GM12865 (cell line): ENCODE data around the gene CLASRP.
A peak's percentile ranks its signal among the peaks of the same experiment; 100 is the strongest.

Experiments used
- DNase-seq: peaks from one replicate; pipeline ENCODE4 v3.0.0; 2010; ENCODE audit warnings: low read depth
- H3K4me3 ChIP-seq: 2 replicates; pipeline ENCODE4 v1.5.1; 2011; ENCODE audit warnings: mild to moderate bottlenecking, low read depth, low read length, control low read depth
- TF ChIP-seq, protein P1 (sequence below): IDR thresholded peaks from 2 replicates; pipeline ENCODE4 v1.5.1; 2011; ENCODE audit warnings: low read length, control low read depth, low read depth, inconsistent platforms; ENCODE audit not compliant: insufficient read depth; ENCODE audit errors: missing control alignments

The CLASRP gene

DNA sequence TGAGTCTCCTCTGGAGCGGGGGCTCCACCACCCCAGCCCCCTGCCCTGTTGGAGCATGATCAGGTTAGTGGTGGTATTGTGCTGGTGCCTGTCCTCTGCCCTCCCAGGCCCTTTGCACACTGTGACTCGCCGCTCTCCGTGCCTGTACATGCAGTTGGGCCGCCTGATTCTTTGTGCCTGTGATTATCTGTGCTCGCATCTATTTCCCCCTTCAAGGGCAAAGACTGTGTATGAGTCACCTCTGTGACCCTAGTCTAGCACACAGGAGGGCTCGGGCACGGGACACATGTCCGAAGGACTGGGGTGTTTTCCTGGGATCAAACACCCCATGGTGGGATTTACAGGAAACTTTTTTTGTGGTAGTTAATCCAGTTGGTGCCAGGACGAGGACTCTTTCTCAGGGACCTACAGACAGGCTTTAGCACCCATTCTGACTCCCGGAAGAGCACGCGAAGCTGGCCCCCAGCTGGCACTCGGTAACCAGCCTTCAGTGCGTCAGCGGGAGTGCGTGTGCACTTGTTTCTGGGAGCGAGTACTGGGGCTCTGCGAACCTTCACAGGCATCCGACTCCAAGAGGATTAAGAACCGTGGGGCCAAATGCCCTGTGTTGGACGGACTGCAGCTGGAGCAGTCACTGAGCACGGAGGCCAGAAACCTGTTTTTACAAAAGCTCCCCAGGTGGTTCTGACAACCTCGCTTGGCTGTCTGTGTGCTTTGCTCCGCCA, 60.8 kb downstream of the CLASRP start:
- no peak overlapping the region for H3K4me3 ChIP-seq
- DNase-seq: no peak
- TF ChIP-seq, protein P1, sequence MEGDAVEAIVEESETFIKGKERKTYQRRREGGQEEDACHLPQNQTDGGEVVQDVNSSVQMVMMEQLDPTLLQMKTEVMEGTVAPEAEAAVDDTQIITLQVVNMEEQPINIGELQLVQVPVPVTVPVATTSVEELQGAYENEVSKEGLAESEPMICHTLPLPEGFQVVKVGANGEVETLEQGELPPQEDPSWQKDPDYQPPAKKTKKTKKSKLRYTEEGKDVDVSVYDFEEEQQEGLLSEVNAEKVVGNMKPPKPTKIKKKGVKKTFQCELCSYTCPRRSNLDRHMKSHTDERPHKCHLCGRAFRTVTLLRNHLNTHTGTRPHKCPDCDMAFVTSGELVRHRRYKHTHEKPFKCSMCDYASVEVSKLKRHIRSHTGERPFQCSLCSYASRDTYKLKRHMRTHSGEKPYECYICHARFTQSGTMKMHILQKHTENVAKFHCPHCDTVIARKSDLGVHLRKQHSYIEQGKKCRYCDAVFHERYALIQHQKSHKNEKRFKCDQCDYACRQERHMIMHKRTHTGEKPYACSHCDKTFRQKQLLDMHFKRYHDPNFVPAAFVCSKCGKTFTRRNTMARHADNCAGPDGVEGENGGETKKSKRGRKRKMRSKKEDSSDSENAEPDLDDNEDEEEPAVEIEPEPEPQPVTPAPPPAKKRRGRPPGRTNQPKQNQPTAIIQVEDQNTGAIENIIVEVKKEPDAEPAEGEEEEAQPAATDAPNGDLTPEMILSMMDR: no peak

DNA sequence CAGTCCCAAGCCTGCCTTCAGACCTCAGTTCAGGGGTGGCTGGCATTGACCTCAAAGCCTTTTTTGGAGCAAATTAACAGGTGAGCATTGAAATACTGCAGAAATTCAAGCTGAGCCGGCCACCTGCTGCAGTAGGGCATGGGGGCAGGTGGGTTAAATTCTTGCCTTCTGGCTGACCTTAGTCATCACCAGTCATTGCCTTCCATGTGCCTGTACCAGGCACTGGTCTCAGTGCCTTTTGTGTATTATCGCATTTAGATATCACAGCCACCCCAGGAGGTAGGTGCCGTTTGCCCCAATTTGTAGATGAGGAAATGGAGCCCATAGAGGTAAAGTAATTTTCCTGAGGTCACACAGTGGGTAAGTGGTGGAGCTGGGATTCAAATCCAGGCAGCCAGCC, 61.4 kb downstream of the CLASRP start:
- TF ChIP-seq, protein P1: no peak
- DNase-seq: no peak

DNA sequence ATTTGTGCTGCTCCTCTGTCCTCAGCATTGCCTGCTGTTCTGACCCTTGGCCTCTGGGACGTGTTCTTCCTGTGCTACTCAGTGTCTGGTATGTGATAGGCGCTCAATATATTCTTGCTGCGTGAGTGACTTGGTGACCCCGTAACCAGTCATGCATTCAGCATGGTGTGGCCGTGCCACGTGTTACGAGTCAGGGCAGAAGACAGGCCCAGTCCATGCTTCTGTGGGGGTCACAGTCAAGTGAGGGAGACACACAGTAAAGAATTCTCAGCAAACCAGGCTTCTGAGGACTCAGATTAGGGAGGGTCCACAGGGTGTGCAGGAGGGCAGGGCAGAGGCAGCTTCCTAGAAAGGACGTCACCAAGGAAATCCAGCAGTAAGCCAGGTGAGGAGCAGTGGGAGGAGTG, 62.0 kb downstream of the CLASRP start:
- TF ChIP-seq, protein P1: no peak
- no peak for DNase-seq

More for the DNA sequence above, 61.4 kb downstream of the CLASRP start:
- H3K4me3 ChIP-seq: no peak overlapping the region

DNA sequence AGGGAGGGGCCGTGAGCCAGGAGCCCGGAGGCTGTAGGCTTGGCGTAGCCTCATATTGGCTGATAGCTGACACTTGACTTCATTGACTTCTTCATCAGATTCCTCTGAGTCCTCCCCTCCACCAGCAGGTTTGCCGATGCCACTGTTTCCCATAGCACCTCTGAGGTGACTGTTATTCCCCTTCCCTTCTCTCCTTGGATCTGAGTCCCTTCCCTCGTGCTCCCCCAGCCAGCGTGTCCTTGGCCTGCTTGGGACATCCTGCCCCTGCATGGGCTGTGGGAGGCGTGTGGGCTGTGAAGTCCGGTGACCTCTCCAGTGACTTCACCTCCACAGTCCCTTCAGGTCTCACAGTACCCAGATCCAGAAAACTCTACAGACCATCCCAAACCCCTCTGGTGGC, 63.0 kb downstream of the CLASRP start:
- TF ChIP-seq, protein P1: no peak
- no peak overlapping the region for H3K4me3 ChIP-seq
- no peak for DNase-seq

More for the DNA sequence above, 62.0 kb downstream of the CLASRP start:
- H3K4me3 ChIP-seq: no peak overlapping the region

DNA sequence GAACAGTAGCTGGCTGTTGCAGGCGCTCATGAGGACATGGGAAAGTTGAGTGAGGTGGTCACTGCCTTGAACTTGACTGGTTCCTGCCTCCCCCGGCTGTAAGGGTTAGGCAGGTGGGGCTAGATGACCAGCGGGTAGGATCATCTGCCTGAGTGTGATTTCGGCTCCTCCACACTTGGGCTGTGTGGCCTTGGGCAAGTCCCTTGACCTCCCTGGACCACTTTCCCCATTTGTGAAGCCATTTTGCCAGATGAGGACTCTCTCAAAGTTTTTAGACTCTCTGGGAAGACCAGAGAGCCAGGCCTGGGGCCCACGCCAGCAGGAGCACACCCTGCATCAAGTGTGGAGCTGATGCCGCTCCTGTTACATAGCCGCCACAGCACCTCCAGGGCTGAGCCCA, 63.6 kb downstream of the CLASRP start:
- no peak overlapping the region for H3K4me3 ChIP-seq

DNA sequence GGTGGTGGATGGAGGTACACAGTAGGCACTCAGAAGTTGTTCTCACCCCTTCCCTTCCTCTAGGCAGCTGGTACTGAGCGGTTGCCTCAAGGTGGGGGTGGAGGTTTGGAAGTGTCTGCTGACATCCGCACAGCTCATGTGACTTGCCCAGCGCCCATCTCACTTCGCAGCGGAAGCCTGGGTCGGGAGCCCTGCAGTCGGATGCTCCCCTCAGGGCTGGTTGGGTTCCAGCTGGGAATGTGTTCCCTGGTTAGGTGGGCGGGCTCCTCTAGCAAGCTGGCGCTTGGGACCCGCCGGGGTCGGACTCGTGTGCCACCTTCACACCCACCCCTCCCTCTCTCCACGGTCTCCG, 64.3 kb downstream of the CLASRP start:
- TF ChIP-seq, protein P1: no peak
- no peak overlapping the region for H3K4me3 ChIP-seq
- DNase-seq: peak; percentile 56

More for the DNA sequence above, 63.6 kb downstream of the CLASRP start:
- TF ChIP-seq, protein P1: no peak
- no peak for DNase-seq
